Esophagus squamous epithelium (tissue), 4 donors: ENCODE measurements around the gene MRRF.

Experiments
- CTCF ChIP-seq, 6 experiments: fragments of 450-650 bp in 4 of 6; fragments of 200-600 bp in 2 of 6; sonication (generic) in 2 of 6; IDR thresholded peaks; one replicate each; pipeline ENCODE4 v1.5.1; 2016 to 2019; ENCODE audit warnings: antibody characterized with exemption in 6 of 6, mild to moderate bottlenecking in 4 of 6, moderate library complexity in 4 of 6
- POLR2A ChIP-seq, 4 donors: fragments of 450-650 bp; IDR thresholded peaks; one replicate each; pipeline ENCODE4 v1.6.1; 2017; ENCODE audit warnings: antibody characterized with exemption in 4 of 4, mild to moderate bottlenecking in 4 of 4, moderate library complexity in 3 of 4

GRCh38 chr9:122239722-122240121 is 25.0 kb upstream of the MRRF start:
- no peak for TF ChIP-seq CTCF (IDR thresholded peaks at IDR 0.05)
- no peak for TF ChIP-seq POLR2A (IDR thresholded peaks at IDR 0.05)
